HG02852 (cell line): ENCODE measurements around the gene NFXL1.
A peak's percentile ranks its signal among the peaks of the same experiment; 100 is the strongest.

Source experiments
- ATAC-seq: cut with Tn5 transposase; IDR thresholded peaks from one replicate; pipeline ENCODE4 v1.9.1; 2021; ENCODE audit warnings: mild to moderate bottlenecking, moderate library complexity; ENCODE audit not compliant: unreplicated experiment

The NFXL1 gene

DNA sequence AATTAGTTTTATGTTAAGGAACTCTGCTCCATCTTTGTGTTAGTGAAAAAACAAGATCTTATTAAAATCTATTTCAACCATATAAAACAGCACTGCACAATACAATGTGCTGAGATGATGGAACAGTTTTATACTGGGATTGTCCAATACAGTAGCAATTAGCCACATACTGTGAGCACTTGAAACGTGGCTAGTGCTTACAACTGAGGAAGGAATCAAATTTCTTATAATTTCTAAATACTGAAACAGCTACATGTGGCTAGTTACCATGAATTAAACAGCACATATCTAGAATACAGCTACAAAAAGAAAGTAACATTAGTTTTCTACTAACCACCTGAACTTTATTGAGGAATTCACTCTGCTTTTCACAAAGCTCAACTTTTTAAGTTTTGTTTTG, 14.7 kb downstream of the NFXL1 start:
- ATAC-seq = no peak

DNA sequence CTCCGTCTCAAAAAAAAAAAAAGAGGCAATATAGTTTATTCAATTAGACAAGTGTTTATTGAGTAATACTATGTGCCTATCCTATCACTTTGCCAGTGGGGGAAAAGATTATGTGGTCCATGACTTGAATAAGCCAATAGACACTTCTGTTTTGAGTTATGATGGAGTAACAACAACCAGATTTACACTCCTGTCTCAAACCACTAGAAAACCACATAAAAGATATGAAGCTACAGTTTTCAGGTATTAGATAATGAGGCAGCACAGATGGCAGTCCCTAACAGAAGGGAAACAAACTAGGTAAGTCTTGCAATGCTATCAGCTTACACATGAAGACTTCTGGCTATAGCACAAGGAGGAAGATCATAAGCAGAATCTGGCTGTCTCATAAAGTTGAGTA, 22.5 kb downstream of the NFXL1 start:
- ATAC-seq = no peak

DNA sequence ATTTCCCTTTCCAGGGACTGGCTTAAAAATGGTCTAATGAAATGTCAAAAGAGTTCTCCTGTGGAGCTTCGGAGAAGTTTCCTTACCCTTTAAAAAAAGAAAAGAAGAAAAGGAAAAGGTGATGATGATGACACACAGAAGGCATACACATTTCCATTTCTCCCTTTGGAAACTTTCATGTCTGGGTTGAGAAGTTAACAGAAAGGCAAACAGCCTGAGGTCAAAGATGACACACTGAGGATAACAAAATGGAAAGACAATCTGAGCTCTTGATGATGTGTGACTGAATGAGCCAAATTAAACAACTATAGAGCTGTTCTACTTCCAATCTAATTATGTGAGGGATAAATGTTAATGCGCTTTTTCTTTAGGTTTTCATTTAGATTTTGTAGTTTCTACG, 32.2 kb downstream of the NFXL1 start:
- no peak for ATAC-seq

DNA sequence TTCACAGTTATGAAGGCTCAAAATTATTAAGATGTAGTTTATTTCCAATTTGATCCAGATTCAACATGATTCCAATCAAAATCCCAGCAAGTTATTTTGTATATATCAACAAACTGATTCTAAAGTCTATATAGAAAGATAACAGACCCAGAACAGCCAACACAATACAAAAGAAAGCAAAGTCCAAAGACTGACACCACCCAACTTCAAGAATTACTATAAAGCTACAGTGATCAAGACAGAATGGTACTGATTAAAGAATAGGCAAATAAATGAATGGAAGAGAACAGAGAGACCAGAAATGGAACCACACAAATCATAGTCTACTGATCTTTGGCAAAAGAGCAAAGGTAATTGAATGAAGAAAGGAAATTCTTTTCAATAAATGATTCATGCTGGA, 34.9 kb downstream of the NFXL1 start:
- no peak for ATAC-seq

DNA sequence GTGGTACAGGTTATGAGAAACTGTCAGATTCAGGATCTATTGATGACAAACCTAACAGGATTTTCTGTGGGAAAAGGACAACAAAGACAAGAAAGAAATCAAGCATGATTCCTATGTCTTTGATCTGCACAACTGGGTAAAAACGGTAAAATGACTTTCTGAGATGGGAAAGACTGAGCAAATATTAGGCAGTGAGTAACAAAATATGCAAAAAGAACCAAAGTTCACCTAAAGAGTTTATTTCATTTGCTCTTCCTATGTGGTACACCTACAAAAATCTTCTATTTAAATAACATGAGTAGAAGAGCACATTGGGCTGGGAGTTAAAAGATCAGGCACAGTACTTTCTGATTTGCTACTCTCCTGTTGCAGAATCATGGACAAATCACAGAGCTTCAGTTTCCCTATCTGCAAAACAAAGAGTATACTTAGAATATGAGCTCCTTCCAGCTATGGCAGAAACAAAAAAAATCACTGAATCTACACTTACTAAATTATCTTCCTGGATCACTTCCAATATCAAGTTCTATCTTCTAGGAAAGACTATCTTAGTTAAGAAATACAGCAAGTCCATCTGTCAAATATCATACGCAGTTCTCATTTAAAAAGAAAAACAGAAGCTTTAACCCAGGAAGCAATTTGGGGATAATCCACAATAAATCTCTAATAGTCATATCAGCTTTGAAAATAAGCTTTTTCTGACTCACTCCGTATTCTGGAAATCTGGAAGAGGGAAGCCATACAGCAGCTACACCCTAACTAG, 37.4 kb downstream of the NFXL1 start:
- ATAC-seq = no peak

DNA sequence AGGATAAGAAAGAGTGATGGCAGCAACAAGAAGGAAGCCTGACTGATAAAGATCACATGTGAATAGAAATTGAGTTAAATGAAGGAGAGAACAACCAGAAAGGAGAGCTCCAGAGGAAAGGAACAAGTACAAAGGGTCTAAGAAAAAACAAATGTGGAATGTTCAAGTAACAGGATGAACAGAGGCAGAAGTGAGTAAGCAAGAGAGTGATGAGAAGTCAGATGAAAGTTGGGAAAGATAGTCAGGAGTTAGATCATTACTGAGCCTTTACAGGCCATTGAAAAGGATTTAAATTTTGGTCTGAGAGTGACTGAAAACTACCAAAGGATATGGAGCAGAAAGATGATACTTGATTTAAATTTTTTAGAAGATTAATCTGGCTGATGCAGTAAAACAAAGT, 38.1 kb downstream of the NFXL1 start:
- no peak for ATAC-seq

DNA sequence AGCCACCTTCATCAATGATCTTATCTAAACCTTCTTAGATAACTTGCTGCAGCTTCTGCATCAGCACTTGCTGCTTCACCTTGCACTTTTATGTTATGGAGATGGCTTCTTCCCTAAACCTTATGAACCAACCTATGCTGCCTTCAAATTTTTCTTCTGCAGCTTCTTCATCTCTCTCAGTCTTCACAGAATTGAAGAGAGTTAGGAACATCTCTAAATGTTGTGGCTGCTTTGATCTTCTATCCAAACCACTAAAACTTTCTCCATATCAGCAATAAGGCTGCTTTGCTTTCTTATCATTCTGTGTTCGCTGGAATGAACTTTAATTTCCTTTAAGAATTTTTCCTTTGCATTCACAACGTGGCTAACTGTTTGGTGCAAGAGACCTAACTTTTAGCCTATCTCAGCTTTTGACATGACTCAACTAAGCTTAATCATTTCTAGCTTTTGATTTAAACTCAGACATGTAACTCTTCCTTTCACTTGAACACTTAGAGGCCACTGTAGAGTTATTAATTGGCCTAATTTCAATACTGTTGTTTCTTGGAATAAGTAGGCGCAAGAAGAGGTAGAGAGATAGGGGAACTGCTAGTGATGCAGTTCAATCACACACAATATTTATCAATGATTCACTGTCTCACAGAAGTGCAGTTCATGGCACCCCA, 40.4 kb downstream of the NFXL1 start:
- ATAC-seq = no peak

DNA sequence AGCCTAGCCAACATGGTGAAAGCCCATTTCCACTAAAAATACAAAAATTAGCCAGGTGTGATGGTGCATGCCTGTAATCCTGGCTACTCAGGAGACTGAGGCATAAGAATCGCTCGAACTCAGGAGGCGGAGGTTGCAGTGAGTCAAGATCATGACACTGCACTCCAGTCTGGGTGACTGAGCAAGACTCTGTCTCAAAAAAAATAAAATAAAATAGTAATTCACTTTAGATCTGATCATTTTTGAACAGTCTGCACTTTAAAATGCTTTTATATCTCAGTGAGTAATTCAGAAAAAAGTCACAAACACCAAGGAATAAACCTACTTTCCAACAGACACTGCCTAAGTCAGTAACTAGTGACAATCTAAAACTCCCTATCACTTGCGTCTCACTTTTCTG, 50.9 kb downstream of the NFXL1 start:
- ATAC-seq = no peak

DNA sequence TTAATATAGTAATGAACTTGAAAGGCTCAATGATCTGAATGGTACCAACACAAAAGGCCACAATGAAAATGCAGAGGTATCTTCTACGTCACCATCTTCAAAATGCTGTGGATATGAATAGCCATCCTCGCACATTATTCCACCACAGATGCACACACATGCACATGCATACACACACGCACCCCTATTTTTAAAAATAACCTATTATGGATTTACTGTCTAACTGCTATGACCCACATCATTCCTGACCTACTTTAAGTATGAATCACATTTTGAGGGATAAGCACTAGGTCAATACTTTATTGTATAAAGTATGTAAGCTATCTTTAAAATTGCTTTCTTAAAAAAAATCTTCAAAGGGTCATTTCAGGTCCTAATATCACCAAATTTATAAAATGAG, 52.1 kb downstream of the NFXL1 start:
- no peak for ATAC-seq

DNA sequence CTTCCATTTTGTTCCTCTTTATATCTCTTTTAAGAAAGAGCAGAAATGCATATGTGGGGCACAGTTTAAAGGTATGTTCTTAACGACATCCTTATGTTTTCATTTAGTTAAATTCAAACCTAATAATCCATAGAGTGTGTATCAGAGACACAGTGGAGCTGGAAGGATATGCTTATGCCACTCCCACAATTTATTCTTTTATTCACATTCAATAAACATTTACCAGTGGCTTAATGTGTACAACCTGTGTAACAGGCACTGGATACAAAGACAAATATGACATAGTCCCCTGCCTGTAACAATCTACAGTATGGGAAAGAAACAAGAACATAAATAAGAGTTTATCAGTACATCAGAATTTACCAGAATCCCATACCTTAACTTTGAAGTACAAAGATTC, 54.1 kb downstream of the NFXL1 start:
- no peak for ATAC-seq

DNA sequence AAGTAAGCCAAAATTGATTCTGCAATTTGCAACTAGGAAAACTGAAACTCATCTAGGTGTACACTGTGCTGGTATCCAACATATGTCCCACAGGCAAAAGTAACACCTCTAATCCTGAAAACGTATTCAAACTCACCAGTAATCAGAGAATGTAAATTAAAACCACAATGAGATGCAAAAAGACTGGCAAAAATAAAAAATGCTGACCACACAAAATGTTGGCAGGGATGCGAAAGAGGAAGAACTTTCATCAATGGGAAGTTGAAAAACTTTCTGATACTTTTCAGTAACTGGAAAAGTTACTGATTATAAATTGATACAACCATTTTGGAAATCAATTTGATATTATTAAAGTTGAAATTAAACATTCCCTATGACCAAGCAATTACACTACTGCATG, 56.4 kb downstream of the NFXL1 start:
- no peak for ATAC-seq

DNA sequence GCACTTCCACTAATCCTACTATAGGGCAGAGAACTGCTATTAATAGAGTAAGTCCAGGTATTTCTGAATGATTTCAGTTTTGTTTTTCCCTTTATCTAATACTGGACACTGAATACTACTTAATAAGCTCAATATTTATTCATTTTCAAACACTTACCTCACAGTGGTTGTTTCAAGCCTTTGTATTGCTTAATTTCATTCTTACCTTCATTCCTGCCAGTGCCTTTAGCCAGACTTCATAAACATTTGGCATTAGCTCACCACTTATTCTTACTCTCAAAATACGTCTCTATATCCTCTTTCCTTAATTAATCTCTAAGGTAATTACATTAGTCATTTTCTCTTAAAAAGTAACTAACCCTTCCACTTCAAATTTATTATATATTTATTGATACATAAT, 57.7 kb downstream of the NFXL1 start:
- no peak for ATAC-seq

DNA sequence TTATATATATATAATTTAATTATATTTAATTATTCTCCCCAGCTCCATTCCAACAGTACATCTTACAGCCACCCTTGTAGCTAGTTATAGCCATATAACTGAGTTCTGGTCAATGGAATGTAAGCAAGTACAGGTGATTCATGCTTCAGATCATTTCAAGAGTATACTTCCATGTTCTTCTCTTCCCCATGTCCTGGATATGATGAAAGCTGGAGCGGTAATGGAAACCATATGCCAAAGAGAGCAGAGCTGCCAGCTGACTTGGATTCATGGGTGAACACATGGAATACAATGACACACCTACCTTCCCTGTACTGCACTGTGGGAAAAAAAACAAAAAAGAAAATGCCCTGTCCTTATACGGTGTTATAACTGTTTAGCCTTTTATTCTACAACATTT, 59.0 kb downstream of the NFXL1 start:
- no peak for ATAC-seq

DNA sequence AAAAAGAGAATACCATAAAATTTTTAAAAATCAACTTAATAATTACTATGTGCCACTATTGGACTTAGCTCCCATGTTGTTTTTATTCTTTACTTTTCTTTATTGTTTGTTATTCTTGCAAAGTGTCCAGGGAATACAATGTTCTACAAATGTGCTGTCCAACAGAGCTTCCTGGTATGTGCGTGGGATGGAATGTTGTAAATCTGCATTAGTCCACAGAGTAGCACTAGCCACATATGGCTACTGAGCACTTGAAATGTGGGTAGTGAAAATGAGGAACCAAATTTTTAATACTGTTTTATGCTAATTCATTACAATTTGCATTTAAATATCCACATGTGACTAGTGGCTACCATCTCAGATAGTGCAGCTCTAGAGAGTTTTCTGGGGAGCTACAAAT, 62.2 kb downstream of the NFXL1 start:
- ATAC-seq = no peak

DNA sequence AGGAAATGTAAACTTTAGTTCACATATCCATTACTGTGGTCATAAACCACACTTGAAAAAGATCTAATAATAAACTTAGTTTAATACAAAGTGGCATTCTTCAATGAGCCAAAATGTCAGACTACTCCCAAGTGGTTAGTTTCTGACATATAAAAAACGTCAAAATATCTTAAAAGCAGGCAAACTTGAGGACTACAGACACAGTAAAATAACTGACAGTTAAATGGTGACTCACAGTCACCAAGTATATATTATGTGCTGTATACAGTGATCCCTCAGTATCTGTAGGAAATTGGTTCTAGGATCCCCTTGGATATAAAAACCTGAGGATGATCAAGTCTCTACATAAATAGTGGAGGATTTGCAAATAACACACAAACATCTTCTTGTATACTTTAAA, 64.9 kb downstream of the NFXL1 start:
- ATAC-seq = no peak

DNA sequence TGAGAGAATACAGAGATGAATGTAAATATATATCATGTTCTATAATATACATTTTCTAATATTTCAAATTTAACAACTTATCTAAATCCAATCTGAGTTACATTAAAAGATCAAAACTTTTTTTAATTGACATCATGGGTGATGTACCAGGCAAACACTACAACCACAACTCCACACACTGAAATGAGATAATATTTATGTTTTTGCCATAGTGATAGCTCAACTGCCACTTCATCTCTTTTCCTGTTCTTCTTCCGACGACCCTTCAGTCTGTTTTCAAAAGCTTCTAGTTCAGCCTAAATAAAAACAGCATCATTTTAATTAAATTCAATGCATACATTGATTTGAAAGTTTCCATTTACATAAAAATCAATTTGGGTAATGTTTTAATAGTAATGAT, 66.3 kb downstream of the NFXL1 start:
- ATAC-seq = no peak

DNA sequence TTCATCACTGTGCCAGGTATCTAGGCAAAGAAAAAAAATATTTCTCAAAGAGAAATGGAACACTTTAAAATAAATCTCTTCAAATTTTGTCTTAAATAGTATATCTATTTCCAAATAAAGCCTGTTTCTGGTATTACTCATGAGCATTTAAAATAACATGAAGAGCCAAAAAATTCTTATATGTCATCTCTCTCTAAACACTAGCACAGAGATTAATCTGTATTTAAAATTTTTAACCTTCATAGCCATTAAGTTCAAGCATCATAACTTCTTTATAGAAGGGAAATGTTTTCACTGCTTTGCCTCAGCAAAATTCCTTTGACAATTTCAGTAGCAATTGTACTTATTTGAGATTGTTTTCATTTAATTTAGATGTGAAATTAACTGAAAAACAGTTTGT, 71.4 kb downstream of the NFXL1 start:
- ATAC-seq = no peak

DNA sequence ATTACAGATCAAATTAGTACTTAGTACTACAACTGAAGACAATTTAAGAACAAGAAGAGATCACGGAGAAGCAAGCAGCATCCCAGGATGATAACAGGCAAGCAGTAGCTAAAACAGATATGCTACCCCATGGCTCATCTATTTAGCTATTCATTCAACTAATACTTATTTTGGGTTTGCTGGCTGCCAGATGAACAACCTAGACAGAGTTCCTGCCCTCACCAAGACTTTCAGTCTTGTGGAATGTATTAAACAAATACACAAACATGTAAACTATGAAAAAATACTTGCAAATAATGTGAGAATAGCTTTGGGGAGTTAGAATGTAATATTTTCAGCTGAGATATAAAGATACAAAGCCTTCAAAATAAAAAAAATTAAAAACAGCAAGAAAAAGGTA, 74.1 kb downstream of the NFXL1 start:
- no peak for ATAC-seq

DNA sequence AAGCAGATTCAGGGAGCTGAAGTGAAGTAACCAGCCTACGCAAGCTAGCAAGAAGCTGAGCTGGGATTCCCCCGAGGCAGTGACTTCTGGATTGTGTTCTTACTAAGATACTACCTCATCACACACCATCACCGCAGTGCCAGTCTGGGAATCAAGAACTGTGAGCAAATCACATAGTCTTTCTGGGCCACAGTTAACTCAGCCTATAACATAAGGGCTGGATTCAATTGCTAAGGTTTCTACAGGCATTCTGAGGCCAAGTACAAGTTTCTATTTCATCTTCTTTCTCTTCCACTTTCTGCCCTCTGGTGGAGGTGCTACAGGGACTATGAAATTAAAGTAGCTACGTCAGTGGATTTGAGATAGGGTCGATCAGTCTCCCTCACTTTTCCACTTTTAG, 75.1 kb downstream of the NFXL1 start:
- ATAC-seq = peak; percentile 69

DNA sequence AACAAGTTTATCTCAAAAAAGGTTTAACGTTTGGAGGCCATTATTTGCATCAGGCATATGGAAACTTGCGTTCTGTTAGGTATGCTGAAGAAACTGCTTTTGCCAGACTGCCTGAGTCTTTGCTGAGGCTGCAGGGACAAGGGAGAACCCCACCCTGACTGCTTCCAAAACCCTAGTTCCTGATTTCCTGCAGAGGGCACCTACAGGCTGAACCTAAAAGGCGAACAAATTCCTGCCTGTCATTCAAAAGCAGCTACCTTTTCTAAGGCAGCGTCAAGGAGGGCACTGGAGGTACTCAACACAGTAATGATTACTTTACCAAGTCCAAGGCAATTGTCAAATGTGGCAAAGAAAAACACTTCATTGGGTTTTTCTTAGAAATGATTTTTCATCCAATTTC, 75.9 kb downstream of the NFXL1 start:
- ATAC-seq = no peak

DNA sequence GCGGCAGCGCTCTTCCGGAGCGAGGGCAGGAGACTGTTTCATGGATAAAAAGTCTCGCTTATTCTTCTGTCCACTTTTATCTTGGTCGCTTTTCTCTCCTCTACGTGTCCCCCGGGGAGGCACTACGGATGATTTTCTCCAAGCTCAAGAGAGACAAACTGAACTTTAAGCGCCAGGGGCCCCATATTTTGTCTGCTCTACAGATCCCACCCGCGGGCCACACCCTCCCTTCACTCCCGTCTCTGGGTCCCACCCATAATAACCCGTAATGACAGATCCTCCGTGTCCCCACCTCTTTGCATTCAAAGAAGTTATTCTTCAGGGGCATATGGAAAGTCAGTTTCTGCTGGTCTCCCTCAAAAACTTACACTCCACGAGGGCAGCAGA, 76.5 kb downstream of the NFXL1 start, which contains the start of gene CORIN:
Gene CORIN, minus strand, starts transcription at position 160 of the 387 bp plus-strand sequence. Its CDS starts 118 bp downstream, at position 42.
- no peak for ATAC-seq

DNA sequence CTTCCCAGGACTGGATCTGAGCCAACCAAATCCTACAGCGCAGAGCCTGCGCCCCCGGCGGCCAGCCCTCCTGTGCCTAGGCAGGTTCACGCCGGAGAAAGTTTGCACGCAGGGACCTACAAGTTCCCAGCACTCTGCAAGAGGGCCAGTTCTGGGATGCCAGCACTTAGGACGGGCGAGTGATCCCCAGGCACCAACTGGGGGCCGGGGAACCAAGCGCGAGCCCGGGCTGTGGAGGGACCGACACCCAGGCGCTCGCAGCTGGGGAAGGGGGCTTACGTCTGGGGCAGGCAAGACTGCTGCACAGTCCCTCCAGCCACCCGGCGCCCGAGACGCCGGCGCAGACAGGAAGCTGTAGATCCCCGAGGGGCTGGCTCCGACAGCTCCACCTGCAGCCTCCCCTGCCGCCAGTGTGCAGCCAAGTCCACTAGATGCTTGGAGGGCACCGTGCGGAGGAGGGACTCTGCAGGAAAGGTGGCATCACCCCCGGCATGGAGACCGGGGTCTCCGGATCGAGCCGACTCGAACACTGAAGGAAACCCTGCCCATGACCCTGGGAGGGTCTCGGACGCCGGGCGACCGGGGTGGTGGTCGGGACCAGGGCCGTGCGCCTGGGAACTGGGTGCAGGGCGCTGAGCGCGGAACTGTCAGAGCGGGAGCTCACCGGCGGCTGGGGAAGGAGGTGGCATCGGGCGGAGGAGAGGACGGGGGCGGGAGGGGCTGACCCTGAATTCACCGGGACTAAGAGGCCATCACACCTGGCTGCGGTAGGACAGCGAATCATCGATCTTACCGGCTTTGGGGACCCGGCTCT, 77.1 kb downstream of the NFXL1 start:
- ATAC-seq = peak; percentile 50
